CD8-positive, alpha-beta memory T cell (primary cell): ENCODE data around the gene GIPC1. TPM values are rescaled to one million over a fixed set of nuclear protein-coding genes. Genes with fewer than 3 reads are reported as not detected.
"Not testable (repeated sequence)": the region's sequence is repeated elsewhere in the genome, so short reads cannot be mapped to it uniquely, and the experiment has no call there.

Experiments used
- CTCF ChIA-PET: fragments of 350-600 bp; sonication (Branson Sonifier 250); formaldehyde crosslinking; loops from one replicate; lab custom pipeline; 2021; ENCODE audit warnings: antibody characterized with exemption; lab: Charles Lee
- POLR2A ChIA-PET: fragments of 350-600 bp; sonication (Branson Sonifier 250); formaldehyde crosslinking; loops from one replicate; lab custom pipeline; 2021; ENCODE audit warnings: antibody characterized with exemption; lab: Charles Lee
- DNase-seq, 5 donors: peaks; one replicate each; pipeline versions ENCODE4 v3.0.0 to v3.0.0-alpha.2; 2020 to 2022; ENCODE audit warnings: mixed read lengths in 1 of 5
- H3K27ac ChIP-seq: one replicate; pipeline ENCODE4 v1.7.0; 2013; ENCODE audit warnings: low read depth, mild to moderate bottlenecking, low read length, moderate library complexity
- H3K27me3 ChIP-seq: 2 replicates; pipeline ENCODE4 v1.7.0; 2013; ENCODE audit warnings: low read length, mild to moderate bottlenecking; ENCODE audit not compliant: insufficient read depth, poor library complexity, severe bottlenecking
- H3K36me3 ChIP-seq: 2 replicates; pipeline ENCODE4 v1.7.0; 2013; ENCODE audit warnings: mild to moderate bottlenecking, low read length, moderate library complexity; ENCODE audit not compliant: insufficient read depth
- H3K4me1 ChIP-seq: 2 replicates; pipeline ENCODE4 v1.7.0; 2013; ENCODE audit warnings: mild to moderate bottlenecking, low read length, moderate library complexity; ENCODE audit not compliant: insufficient read depth
- H3K4me3 ChIP-seq: 2 replicates; pipeline ENCODE4 v1.7.0; 2013; ENCODE audit warnings: mild to moderate bottlenecking, low read length
- H3K9me3 ChIP-seq: 2 replicates; pipeline ENCODE4 v1.7.0; 2013; ENCODE audit warnings: mild to moderate bottlenecking, low read length
- H3K27ac Mint-ChIP-seq, 8 donors: one replicate each; pipeline ENCODE4 v1.8.0; 2020 to 2021; ENCODE audit warnings: mixed read lengths in 8 of 8, mild to moderate bottlenecking in 6 of 8, inconsistent platforms in 3 of 8, moderate library complexity in 3 of 8
- H3K27me3 Mint-ChIP-seq, 2 donors: one replicate each; pipeline ENCODE4 v1.8.0; 2020 to 2021; ENCODE audit warnings: mixed read lengths in 2 of 2, mild to moderate bottlenecking in 1 of 2, moderate library complexity in 1 of 2
- H3K36me3 Mint-ChIP-seq, 3 donors: one replicate each; pipeline ENCODE4 v1.8.0; 2020 to 2021; ENCODE audit warnings: mixed read lengths in 3 of 3, inconsistent platforms in 1 of 3, mild to moderate bottlenecking in 1 of 3
- H3K4me1 Mint-ChIP-seq, 3 donors: one replicate each; pipeline ENCODE4 v1.8.0; 2020 to 2021; ENCODE audit warnings: mixed read lengths in 3 of 3, inconsistent platforms in 1 of 3, mild to moderate bottlenecking in 1 of 3
- H3K4me3 Mint-ChIP-seq, 7 donors: one replicate each; pipeline ENCODE4 v1.8.0; 2020 to 2021; ENCODE audit warnings: mixed read lengths in 7 of 7, mild to moderate bottlenecking in 6 of 7, moderate library complexity in 4 of 7, inconsistent platforms in 2 of 7
- H3K9me3 Mint-ChIP-seq, 5 donors: one replicate each; pipeline ENCODE4 v1.8.0; 2020 to 2022; ENCODE audit warnings: mixed read lengths in 5 of 5, mild to moderate bottlenecking in 3 of 5, moderate library complexity in 2 of 5, inconsistent platforms in 1 of 5
- polyA plus RNA-seq: library from polyadenylated mRNA; unstranded; fragments of 300-500 nt; fragmentation: Illumina TruSeq; gene quantifications from one replicate; pipeline ENCODE4 v1.2.3, GENCODE V29; 2021
- total RNA-seq, 2 experiments: library from RNA; stranded (reverse); gene quantifications; one replicate each; pipeline ENCODE4 v1.2.3, GENCODE V29; 2021

The GIPC1 gene
- total and polyA plus RNA-seq, 3 experiments from 2014 or later: 32.7 to 43.4 (median 36.7) TPM

DNA sequence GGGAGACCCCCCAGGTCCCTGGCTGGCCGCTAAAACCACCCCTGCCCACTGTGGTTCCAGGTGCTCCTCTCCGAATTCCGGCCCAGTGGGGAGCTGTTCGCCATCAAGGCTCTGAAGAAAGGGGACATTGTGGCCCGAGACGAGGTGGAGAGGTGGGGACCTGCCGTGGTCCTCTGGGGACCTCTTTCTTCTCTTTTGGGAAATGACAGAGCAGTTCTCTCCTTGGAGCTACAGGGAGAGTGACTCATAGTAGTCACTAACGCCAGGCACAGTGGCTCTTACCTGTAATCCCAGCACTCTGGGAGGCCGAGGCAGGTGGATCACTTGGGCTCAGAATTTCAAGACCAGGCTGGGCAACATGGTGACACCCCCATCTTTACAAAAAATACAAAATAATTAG is 28.1 kb downstream of the GIPC1 start:
- Mint-ChIP-seq H3K27ac (peak overlapping the region in 1 of 8 donors; percentile 37), H3K4me3 (no peak overlapping the region), H3K36me3 (peaks cover 0 to 77% (median 2%) of the 10 kb centered on the region in 3 donors), H3K9me3 (no peaks in the 10 kb centered on the region), H3K4me1 (peaks cover 2 to 11% (median 2%) of the 10 kb centered on the region in 3 donors), H3K27me3 (peaks cover under 1 to 3% of the 10 kb centered on the region in 2 donors)
- no peak for DNase-seq
- Histone ChIP-seq H3K4me3 (no peak overlapping the region), H3K27ac (no peak overlapping the region), H3K36me3 (peaks cover 31% of the 10 kb centered on the region), H3K9me3 (no peaks in the 10 kb centered on the region), H3K27me3 (peaks cover 5% of the 10 kb centered on the region), H3K4me1 (peaks cover 10% of the 10 kb centered on the region)
- ChIA-PET CTCF (interaction anchor here (0.8 to 1.7 kb wide), 5 partner anchors 38 to 332 kb away, joined by 3 to 7 read pairs (median 5); partner anchors contain the start of gene ASF1B), POLR2A (no interaction called here)

DNA sequence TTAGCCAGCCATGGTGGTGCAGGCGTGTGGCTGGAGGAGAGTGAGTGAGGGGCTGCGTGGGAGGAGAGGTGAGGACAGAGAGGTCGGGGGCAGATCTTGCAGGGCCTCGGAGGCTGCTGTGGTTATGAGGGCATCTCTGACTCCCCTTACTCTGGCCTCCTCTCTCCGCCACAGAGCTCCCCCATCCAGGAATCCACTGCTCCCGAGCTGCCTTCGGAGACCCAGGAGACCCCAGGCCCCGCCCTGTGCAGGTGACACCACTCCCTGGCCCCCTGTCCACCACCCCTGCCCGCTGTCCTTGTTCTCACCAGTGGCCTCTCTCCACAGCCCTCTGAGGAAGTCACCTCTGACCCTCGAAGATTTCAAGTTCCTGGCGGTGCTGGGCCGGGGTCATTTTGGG is 28.5 kb downstream of the GIPC1 start:
- POLR2A ChIA-PET: no interaction called here
- Mint-ChIP-seq H3K4me3 (no peak overlapping the region), H3K27ac (peak overlapping the region in 2 of 8 donors; percentile 37 to 50), H3K4me1 (peaks cover 0 to 7% (median 1%) of the 10 kb centered on the region in 3 donors), H3K27me3 (no peaks in the 10 kb centered on the region), H3K36me3 (peaks cover 0 to 81% (median 2%) of the 10 kb centered on the region in 3 donors), H3K9me3 (no peaks in the 10 kb centered on the region)
- CTCF ChIA-PET: interaction anchor here (1.4 to 2.2 kb wide), 4 partner anchors 12 to 331 kb away, joined by 5 to 16 read pairs (median 6); partner anchors contain the start of gene ASF1B
- Histone ChIP-seq H3K9me3 (no peaks in the 10 kb centered on the region), H3K27me3 (peaks cover under 1% of the 10 kb centered on the region), H3K4me1 (peaks cover 6% of the 10 kb centered on the region), H3K27ac (no peak overlapping the region), H3K36me3 (peaks cover 36% of the 10 kb centered on the region), H3K4me3 (no peak overlapping the region)
- DNase-seq: no peak

DNA sequence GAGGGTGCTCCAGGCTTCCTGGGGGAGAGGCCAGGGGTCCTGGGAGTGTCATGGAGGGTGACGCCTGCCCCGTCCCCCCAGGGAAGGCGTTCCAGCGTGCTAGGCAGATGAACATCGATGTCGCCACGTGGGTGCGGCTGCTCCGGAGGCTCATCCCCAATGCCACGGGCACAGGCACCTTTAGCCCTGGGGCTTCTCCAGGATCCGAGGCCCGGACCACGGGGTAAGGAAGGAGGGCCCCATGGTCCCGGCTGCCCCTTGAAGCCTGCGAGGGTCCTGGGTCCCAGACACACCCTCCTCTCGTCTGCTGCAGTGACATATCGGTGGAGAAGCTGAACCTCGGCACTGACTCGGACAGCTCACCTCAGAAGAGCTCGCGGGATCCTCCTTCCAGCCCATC is 32.2 kb downstream of the GIPC1 start:
- Mint-ChIP-seq H3K9me3 (no peaks in the 10 kb centered on the region), H3K27me3 (no peaks in the 10 kb centered on the region), H3K4me1 (peaks cover 21 to 23% (median 21%) of the 10 kb centered on the region in 3 donors), H3K27ac (no peak overlapping the region), H3K4me3 (no peak overlapping the region), H3K36me3 (peaks cover 0 to 86% (median 7%) of the 10 kb centered on the region in 3 donors)
- DNase-seq: no peak
- Histone ChIP-seq H3K4me1 (peaks cover 13% of the 10 kb centered on the region), H3K27ac (no peak overlapping the region), H3K4me3 (no peak overlapping the region), H3K27me3 (no peaks in the 10 kb centered on the region), H3K36me3 (peaks cover 48% of the 10 kb centered on the region), H3K9me3 (no peaks in the 10 kb centered on the region)
- POLR2A ChIA-PET: no interaction called here
- CTCF ChIA-PET: no interaction called here

DNA sequence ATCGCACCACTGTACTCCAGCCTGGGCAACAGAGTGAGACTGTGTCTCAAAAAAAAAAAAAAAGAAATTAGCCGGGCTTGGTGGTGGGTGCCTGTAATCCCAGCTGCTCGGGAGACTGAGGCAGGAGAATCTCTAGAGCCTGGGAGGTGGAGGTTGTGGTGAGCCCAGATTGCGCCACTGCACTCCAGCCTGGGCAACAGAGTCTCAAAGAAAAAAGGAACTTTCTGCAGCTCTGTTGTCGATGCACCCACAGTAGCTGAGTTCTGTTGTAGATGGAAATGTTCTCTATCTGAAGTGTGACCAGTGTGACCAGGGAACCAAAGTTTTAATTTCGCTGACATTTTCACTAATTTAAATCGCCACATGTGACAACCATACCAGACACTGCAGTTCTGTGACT is 33.5 kb downstream of the GIPC1 start:
- H3K9me3 Mint-ChIP-seq, H3K27ac ChIP-seq, H3K4me3 ChIP-seq, H3K27me3 ChIP-seq, DNase-seq, H3K4me3 Mint-ChIP-seq, H3K27me3 Mint-ChIP-seq, CTCF ChIA-PET, H3K9me3 ChIP-seq, POLR2A ChIA-PET: not testable (repeated sequence)
- H3K36me3 Mint-ChIP-seq: peaks cover 0 to 86% (median 7%) of the 10 kb centered on the region in 3 donors
- peaks cover 14% of the 10 kb centered on the region for H3K4me1 ChIP-seq
- H3K36me3 ChIP-seq: peaks cover 37% of the 10 kb centered on the region
- peaks cover 24 to 30% (median 27%) of the 10 kb centered on the region in 3 donors for H3K4me1 Mint-ChIP-seq
- peak overlapping the region in 1 of 8 donors; percentile 43 for H3K27ac Mint-ChIP-seq

DNA sequence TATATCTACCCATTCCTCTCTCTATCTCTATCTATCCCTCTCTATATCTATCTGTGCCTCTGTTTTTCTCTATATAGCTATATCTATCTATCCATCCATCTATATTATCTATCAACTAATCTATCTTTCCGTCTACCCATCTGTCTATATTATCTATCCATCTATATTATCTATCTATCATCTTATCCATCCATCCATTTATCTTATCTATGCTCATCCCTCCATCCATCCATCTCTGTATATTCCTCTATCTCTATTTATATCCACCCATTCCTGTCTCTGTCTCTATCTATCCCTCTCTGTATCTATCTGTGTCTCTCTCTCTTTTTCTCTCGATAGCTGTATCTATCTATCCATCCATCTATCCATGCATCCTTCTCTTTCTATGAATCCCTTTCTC is 35.0 kb downstream of the GIPC1 start:
- Mint-ChIP-seq H3K36me3 (peaks cover 0 to 82% (median 7%) of the 10 kb centered on the region in 3 donors), H3K9me3 (no peaks in the 10 kb centered on the region), H3K4me3 (no peak overlapping the region), H3K27ac (peak overlapping the region in 7 of 8 donors; percentile 16 to 89 (median 75)), H3K27me3 (no peaks in the 10 kb centered on the region), H3K4me1 (peaks cover 24 to 30% (median 27%) of the 10 kb centered on the region in 3 donors)
- ChIA-PET CTCF (interaction anchor here (1.7 to 2.4 kb wide), 2 partner anchors 11 to 19 kb away, joined by 4 to 10 read pairs; no protein-coding TSS in a partner anchor), POLR2A (no interaction called here)
- H3K27me3 ChIP-seq: no peaks in the 10 kb centered on the region
- peaks cover 36% of the 10 kb centered on the region for H3K36me3 ChIP-seq
- H3K27ac ChIP-seq: no peak overlapping the region
- no peak overlapping the region for H3K4me3 ChIP-seq
- peaks cover 14% of the 10 kb centered on the region for H3K4me1 ChIP-seq
- DNase-seq: no peak
- H3K9me3 ChIP-seq: no peaks in the 10 kb centered on the region

DNA sequence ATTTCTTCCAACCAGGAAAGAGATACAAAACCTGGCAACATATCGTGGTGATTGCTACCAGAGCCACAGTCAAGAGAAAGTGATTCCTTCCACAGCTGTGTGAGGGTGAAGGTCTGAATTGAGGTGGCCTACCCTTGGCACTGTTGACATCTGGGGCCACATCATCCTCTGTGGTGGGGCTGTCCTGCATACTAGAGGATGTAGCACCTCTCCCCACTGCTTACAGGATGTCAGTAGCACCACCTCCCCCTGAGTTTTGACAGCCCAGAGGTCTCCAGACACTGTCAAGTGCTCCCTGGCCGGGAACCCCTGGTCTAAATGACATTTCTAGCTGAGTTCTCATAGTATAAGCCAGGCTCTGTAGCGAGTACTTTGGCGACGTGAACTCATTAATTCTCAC is 36.2 kb downstream of the GIPC1 start:
- Mint-ChIP-seq H3K27ac (peak overlapping the region; percentile 80 to 95 (median 90)), H3K4me1 (peaks cover 24 to 30% (median 27%) of the 10 kb centered on the region in 3 donors), H3K4me3 (peak overlapping the region in 5 of 7 donors; percentile 12 to 80 (median 57)), H3K36me3 (peaks cover 0 to 82% (median 10%) of the 10 kb centered on the region in 3 donors), H3K9me3 (no peaks in the 10 kb centered on the region), H3K27me3 (no peaks in the 10 kb centered on the region)
- Histone ChIP-seq H3K4me3 (no peak overlapping the region), H3K9me3 (no peaks in the 10 kb centered on the region), H3K27ac (no peak overlapping the region), H3K4me1 (peaks cover 14% of the 10 kb centered on the region), H3K36me3 (peaks cover 33% of the 10 kb centered on the region), H3K27me3 (no peaks in the 10 kb centered on the region)
- ChIA-PET POLR2A (interaction anchor here (0.6 kb wide), 1 partner anchor 26 kb away, joined by 3 read pairs; no protein-coding TSS in a partner anchor), CTCF (interaction anchor here (1.0 to 2.4 kb wide), 3 partner anchors 12 to 53 kb away, joined by 3 to 10 read pairs (median 4); no protein-coding TSS in a partner anchor)
- peak in 4 of 5 donors; percentile 28 to 80 (median 54) for DNase-seq

DNA sequence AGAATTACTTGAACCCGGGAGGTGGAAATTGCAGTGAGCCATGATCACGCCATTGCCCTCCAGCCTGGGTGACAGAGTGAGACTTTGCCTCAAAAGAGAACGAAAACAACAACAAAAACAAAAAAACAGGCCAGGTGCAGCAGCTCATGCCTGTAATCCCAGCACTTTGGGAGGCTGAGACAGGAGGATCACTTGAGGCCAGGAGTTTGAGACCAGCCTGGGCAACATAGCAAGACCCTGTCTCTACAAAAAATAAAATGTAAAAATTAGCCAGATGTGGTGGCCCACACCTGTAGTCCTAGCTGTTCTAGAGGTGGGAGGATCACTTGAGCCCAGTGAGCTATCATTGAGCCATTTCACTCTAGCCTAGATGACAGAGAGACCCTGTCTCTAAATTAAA is 43.6 kb downstream of the GIPC1 start:
- H3K9me3 ChIP-seq, H3K27ac ChIP-seq, H3K27me3 Mint-ChIP-seq, CTCF ChIA-PET, DNase-seq, H3K9me3 Mint-ChIP-seq, H3K4me1 ChIP-seq, POLR2A ChIA-PET, H3K27me3 ChIP-seq, H3K4me3 Mint-ChIP-seq, H3K4me3 ChIP-seq: not testable (repeated sequence)
- peaks cover 9 to 18% (median 18%) of the 10 kb centered on the region in 3 donors for H3K4me1 Mint-ChIP-seq
- H3K36me3 Mint-ChIP-seq: peaks cover 8 to 79% (median 18%) of the 10 kb centered on the region in 3 donors
- peak overlapping the region in 1 of 8 donors; percentile 85 for H3K27ac Mint-ChIP-seq
- peaks cover 46% of the 10 kb centered on the region for H3K36me3 ChIP-seq

DNA sequence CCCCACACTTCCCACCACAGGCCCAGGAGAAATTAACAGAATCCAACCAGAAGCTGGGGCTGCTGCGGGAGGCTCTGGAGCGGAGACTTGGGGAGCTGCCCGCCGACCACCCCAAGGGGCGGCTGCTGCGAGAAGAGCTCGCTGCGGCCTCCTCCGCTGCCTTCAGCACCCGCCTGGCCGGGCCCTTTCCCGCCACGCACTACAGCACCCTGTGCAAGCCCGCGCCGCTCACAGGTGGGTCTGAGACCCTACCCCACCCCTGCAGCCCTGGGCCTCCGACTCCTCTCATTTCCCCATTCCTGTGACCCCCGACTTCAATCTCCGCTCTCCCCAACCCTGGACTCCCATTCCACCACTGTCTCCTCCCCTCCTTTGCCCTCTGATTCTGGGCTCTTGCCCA is 45.1 kb downstream of the GIPC1 start:
- CTCF ChIA-PET: interaction anchor here (1.1 kb wide), 1 partner anchor 19 kb away, joined by 3 read pairs; no protein-coding TSS in a partner anchor
- no peak overlapping the region for H3K27ac ChIP-seq
- H3K4me1 ChIP-seq: no peaks in the 10 kb centered on the region
- no peak overlapping the region for H3K4me3 ChIP-seq
- Mint-ChIP-seq H3K9me3 (peaks cover 0 to 1% (median 0%) of the 10 kb centered on the region in 5 donors), H3K4me3 (no peak overlapping the region), H3K27me3 (peaks cover 0 to 1% of the 10 kb centered on the region in 2 donors), H3K4me1 (peaks cover 9 to 20% (median 18%) of the 10 kb centered on the region in 3 donors), H3K36me3 (peaks cover 8 to 84% (median 22%) of the 10 kb centered on the region in 3 donors), H3K27ac (no peak overlapping the region)
- no peak for DNase-seq
- no peaks in the 10 kb centered on the region for H3K27me3 ChIP-seq
- H3K36me3 ChIP-seq: peaks cover 60% of the 10 kb centered on the region
- POLR2A ChIA-PET: interaction anchor here (0.6 kb wide), 1 partner anchor 81 kb away, joined by 3 read pairs; no protein-coding TSS in a partner anchor
- no peaks in the 10 kb centered on the region for H3K9me3 ChIP-seq
